ENCODE measurements around the gene IGFL3. TPM values are rescaled to one million over a fixed set of nuclear protein-coding genes. Genes with fewer than 3 reads are reported as not detected.
A peak's percentile ranks its signal among the peaks of the same experiment; 100 is the strongest.

The IGFL3 gene
- polyA plus RNA-seq, 3 donors = not detected

- DNase-seq (ENCODE audit: extremely low read depth in 1 of 11, low read depth in 9 of 11, low spot score in 4 of 11) = no peak
Measured at GRCh38 chr19:46080561-46080960, 43.9 kb downstream of the IGFL3 start.

DNA sequence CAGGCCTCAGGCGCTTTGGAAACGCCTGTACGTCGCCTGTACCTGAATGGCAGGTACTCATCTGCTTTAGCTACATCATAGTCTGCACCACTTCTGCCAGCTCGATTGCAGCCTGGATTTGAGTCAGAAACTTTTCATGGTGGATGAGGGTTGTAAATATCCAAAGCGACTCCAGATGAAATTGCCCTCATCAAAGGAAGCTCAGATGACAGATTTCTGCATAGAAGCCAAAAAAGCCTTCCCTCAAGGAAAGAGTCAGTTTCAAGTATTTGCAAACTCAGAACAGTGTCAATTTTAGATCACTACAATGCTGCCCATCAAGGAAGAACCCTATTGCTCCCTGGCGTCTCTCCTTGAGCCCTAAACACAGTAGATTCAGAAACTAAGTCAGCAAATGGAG is 44.9 kb downstream of the IGFL3 start:
- no peak for DNase-seq (ENCODE audit: extremely low read depth in 1 of 11, low read depth in 9 of 11, low spot score in 4 of 11)

- DNase-seq (ENCODE audit: extremely low read depth in 1 of 11, low read depth in 9 of 11, low spot score in 4 of 11) = peak in 7 of 11 donors; percentile 23 to 67 (median 36)
Measured at GRCh38 chr19:46078573-46079332, 45.7 kb downstream of the IGFL3 start.

- no peak for DNase-seq (ENCODE audit: extremely low read depth in 1 of 11, low read depth in 9 of 11, low spot score in 4 of 11)
Measured at GRCh38 chr19:46077815-46078167, 46.7 kb downstream of the IGFL3 start.

DNA sequence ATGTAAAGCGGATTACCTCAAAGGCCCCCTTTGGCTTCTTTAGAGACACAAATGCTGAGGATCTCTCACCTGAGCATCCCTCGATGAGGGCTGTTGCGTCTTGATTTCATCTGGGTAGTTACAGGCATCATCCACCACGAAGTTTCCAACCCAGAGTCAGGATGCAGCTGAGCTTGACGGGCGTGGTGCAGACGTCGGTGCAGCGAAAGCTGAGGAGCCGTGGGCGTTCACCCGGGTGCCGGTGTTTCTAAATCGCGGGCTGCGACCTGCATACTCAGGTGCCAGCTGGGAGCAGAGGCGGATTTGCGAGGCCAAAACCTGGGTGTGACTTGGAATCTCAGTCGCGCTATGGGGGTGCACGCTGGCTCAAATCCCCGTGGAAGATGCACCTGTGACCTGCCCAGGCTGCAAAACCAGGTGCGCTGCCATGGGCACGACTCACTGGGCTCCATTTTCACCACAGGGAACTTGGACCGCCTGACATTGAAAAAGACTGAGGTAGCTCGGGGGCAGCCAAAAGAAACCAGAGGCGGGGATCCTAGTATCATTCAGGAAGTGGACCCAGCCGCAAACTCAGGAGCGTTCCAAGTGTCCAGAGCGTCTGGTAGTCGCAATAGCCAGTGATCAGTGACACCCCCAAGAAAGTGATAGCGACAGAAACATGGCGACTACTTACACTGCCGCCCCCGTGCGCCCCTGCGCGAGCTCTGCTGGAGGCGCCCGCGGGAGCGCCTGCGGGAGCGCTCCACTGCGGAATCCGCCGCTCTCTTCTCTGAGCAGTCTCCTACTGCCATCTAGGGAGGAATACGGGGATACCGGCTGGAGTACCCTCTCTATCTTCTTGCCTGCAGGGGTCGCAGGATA is 47.3 kb downstream of the IGFL3 start:
- peak; percentile 50 to 80 (median 62) for DNase-seq (ENCODE audit: extremely low read depth in 1 of 11, low read depth in 9 of 11, low spot score in 4 of 11)

- no peak for DNase-seq (ENCODE audit: extremely low read depth in 1 of 11, low read depth in 9 of 11, low spot score in 4 of 11)
Measured at GRCh38 chr19:46076031-46076880, 48.2 kb downstream of the IGFL3 start.

DNA sequence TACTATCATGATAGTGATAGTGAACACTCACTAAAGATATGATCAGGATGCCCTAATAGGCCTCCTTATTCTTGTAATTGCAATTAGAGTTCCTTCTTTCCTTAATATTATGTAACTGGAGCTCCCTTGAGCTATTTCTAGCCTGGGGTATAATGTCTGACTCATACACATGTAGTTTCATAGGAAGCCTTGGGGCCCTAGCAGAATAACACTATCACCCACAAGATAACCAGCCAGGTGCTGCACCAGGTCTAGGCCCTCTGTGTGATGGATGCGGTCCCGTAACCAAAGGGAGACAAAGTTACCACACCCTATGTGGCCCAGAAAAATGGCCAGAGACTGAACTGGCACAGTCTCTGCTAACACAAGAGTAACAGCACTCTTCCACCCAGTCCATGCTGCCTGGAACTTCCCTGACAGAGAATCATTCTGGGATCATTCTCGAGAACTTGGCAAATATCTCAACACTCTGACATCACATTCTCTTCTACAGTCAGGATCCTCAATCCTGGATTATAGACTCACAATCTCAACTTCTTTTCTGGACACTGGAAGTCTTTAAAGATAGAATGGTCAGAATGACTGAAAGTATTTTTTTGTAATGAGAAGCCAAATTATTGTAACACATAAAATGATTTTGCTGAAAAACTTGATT is 51.1 kb downstream of the IGFL3 start:
- DNase-seq (ENCODE audit: extremely low read depth in 1 of 11, low read depth in 9 of 11, low spot score in 4 of 11) = no peak

Other genes with a start within 250 kb of the IGFL3 start
- 10 to 100 TPM; 14.1 to 28.5 (median 24.3) TPM for gene IRF2BP1, start 238.5 kb downstream of the IGFL3 start, polyA plus RNA-seq (ENCODE audit: insufficient read length in 3 of 3)
- 1 to 10 TPM; 2.8 to 5.9 (median 4.8) TPM for gene MYPOP, start 222.1 kb downstream of the IGFL3 start, polyA plus RNA-seq (ENCODE audit: insufficient read length in 3 of 3)
- not detected for gene NANOS2, start 209.9 kb downstream of the IGFL3 start, polyA plus RNA-seq (ENCODE audit: insufficient read length in 3 of 3)
- 1 to 10 TPM; 4.1 to 5.4 (median 4.2) TPM for gene NOVA2, start 150.8 kb downstream of the IGFL3 start, polyA plus RNA-seq (ENCODE audit: insufficient read length in 3 of 3)
- 10 to 100 TPM in 2 of 3 donors, 1 to 10 TPM in 1; 9.5 to 16.0 (median 13.8) TPM for gene CCDC61, start 129.2 kb downstream of the IGFL3 start, polyA plus RNA-seq (ENCODE audit: insufficient read length in 3 of 3)
- gene PGLYRP1, start 101.6 kb downstream of the IGFL3 start, polyA plus RNA-seq (ENCODE audit: insufficient read length in 3 of 3) = under 1 TPM; 0.45 to 0.85 (median 0.70) TPM
- under 1 TPM; 0.37 to 0.88 (median 0.37) TPM for gene IGFL4, start 83.7 kb downstream of the IGFL3 start, polyA plus RNA-seq (ENCODE audit: insufficient read length in 3 of 3)
- gene IGFL2, start 23.6 kb upstream of the IGFL3 start, polyA plus RNA-seq (ENCODE audit: insufficient read length in 3 of 3) = under 1 TPM in 1 of 3 donors, not detected in 2; 0.09 TPM
- gene IGFL1, start 105.1 kb upstream of the IGFL3 start, polyA plus RNA-seq (ENCODE audit: insufficient read length in 3 of 3) = not detected
- gene HIF3A, start 172.4 kb upstream of the IGFL3 start, polyA plus RNA-seq (ENCODE audit: insufficient read length in 3 of 3) = 10 to 100 TPM; 38.7 to 67.3 (median 39.6) TPM
- gene PPP5C, start 222.4 kb upstream of the IGFL3 start, polyA plus RNA-seq (ENCODE audit: insufficient read length in 3 of 3) = 100 to 1,000 TPM; 102 to 106 (median 104) TPM

All from renal cortex interstitium (tissue), 11 donors.